Measurements from ENCODE around the gene JPT2.

- no peak for TF ChIP-seq CTCF (IDR thresholded peaks at IDR 0.05)
- no peak for TF ChIP-seq POLR2A (IDR thresholded peaks at IDR 0.05; ENCODE audit: low read depth)
Observed at GRCh38 chr16:1689853-1690252, 11.8 kb downstream of the JPT2 start.

Data from esophagus muscularis mucosa (tissue), 3 donors.